IMR-90 (cell line): ENCODE data around the gene TEX38.

Experiments
- CHD1 ChIP-seq: IDR thresholded peaks from 2 replicates; pipeline ENCODE4 v1.6.1; 2012; ENCODE audit warnings: low read depth, low read length, improper control_type of control experiment
- MAZ ChIP-seq: IDR thresholded peaks from 2 replicates; pipeline ENCODE4 v1.6.1; 2012; ENCODE audit warnings: low read depth, mild to moderate bottlenecking, low read length, improper control_type of control experiment, moderate library complexity, borderline replicate concordance
- NFE2L2 ChIP-seq: fragments of 150-350 bp; IDR thresholded peaks from 2 replicates; pipeline ENCODE4 v1.6.1; 2016; ENCODE audit warnings: low read depth, mild to moderate bottlenecking, low read length
- POLR2A ChIP-seq: IDR thresholded peaks from 2 replicates; pipeline ENCODE4 v1.6.1; 2012; ENCODE audit warnings: mild to moderate bottlenecking, low read depth, low read length
- RAD21 ChIP-seq: IDR thresholded peaks from 2 replicates; pipeline ENCODE4 v1.6.1; 2012; ENCODE audit warnings: low read length, improper control_type of control experiment
- RCOR1 ChIP-seq: IDR thresholded peaks from 2 replicates; pipeline ENCODE4 v1.6.1; 2012; ENCODE audit warnings: mild to moderate bottlenecking, low read length, improper control_type of control experiment; ENCODE audit not compliant: insufficient replicate concordance
- RFX5 ChIP-seq: IDR thresholded peaks from 2 replicates; pipeline ENCODE4 v1.8.0; 2012; ENCODE audit warnings: low read depth, mild to moderate bottlenecking, low read length, moderate library complexity
- TF ChIP-seq, protein P1 (sequence below): conservative IDR thresholded peaks from 2 replicates; pipeline ENCODE4 v1.5.1; 2012; ENCODE audit warnings: mild to moderate bottlenecking, low read depth, low read length, improper control_type of control experiment
- TF ChIP-seq, protein P2 (sequence below): fragments of 150-350 bp; IDR thresholded peaks from 2 replicates; pipeline ENCODE4 v1.6.1; 2017; ENCODE audit warnings: mild to moderate bottlenecking, antibody characterized with exemption, low read length, low read depth

DNA sequence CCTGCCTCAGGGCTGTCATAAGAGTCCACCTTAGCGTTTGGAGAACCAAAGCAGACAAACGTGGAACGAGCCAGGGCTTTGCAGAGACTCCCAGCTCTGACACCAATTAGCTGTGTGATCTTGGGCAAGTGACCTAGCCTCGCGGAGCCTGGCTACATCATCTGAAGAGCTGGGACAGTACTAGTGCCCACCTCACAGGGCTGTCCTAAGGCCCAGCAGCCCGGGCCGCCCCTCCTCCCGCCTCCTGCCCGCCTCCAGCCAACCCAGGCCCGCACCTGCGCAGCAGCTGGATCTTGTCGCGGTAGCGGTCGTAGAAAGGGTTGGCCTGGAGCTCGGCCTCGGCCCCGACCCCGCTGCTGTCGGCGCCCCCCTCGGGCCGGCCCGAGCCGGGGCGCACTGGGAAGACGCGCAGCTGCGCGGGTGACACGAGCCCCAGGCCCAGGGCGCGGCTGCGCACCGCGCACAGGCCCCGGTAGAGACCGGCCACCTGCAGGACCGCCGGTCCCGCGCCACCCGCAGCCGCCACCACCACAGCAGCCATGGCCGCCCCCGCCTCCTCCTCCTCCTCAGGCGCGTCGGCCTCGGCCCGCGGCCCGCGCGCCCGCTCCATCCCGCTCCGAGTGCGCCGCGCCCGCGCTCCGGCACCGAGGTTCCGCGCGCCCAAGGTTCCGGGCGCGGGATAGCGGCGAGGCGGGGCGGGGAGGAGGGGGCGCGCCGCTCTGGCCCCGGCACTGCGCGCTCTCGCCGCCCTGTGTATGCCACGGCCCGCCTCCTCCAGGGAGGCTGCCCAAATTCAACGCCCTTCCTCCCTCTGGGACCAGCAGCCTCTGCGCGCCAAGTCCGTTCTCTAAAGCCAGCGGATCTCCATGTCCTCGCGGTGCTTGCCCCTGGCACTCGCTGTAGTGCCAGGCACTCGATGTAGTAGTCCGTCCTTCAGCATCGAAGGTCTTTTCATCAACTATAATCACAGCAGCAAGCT lies 3.6 kb upstream of the TEX38 start, which contains the start of gene ATPAF1:
- TF ChIP-seq, protein P1, sequence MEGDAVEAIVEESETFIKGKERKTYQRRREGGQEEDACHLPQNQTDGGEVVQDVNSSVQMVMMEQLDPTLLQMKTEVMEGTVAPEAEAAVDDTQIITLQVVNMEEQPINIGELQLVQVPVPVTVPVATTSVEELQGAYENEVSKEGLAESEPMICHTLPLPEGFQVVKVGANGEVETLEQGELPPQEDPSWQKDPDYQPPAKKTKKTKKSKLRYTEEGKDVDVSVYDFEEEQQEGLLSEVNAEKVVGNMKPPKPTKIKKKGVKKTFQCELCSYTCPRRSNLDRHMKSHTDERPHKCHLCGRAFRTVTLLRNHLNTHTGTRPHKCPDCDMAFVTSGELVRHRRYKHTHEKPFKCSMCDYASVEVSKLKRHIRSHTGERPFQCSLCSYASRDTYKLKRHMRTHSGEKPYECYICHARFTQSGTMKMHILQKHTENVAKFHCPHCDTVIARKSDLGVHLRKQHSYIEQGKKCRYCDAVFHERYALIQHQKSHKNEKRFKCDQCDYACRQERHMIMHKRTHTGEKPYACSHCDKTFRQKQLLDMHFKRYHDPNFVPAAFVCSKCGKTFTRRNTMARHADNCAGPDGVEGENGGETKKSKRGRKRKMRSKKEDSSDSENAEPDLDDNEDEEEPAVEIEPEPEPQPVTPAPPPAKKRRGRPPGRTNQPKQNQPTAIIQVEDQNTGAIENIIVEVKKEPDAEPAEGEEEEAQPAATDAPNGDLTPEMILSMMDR, result no peak
- TF ChIP-seq RFX5 (no peak), RAD21 (no peak), POLR2A (no peak), NFE2L2 (no peak), RCOR1 (no peak), MAZ (peak; percentile 77; the same call in 1 of the 2 replicates), CHD1 (no peak)
- TF ChIP-seq, protein P2, sequence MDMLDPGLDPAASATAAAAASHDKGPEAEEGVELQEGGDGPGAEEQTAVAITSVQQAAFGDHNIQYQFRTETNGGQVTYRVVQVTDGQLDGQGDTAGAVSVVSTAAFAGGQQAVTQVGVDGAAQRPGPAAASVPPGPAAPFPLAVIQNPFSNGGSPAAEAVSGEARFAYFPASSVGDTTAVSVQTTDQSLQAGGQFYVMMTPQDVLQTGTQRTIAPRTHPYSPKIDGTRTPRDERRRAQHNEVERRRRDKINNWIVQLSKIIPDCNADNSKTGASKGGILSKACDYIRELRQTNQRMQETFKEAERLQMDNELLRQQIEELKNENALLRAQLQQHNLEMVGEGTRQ, result no peak
